H1 (cell line): ENCODE data around the gene ACE. TPM values are rescaled to one million over a fixed set of nuclear protein-coding genes. Genes with fewer than 3 reads are reported as not detected.

Experiments used
- BRCA1 ChIP-seq: IDR thresholded peaks from 2 replicates; pipeline ENCODE4 v1.6.1; 2012; ENCODE audit warnings: low read depth, low read length, improper control_type of control experiment
- CHD7 ChIP-seq: fragments of 300-600 bp; sonication (generic); IDR thresholded peaks from 2 replicates; pipeline ENCODE4 v1.7.1; 2012; ENCODE audit warnings: low read length, moderate library complexity, mild to moderate bottlenecking, inconsistent platforms; ENCODE audit not compliant: insufficient replicate concordance
- EGR1 ChIP-seq: IDR thresholded peaks from 2 replicates; pipeline ENCODE4 v1.6.1; 2011; ENCODE audit warnings: low read depth, low read length, borderline replicate concordance
- EZH2 ChIP-seq: fragments of 200-600 bp; sonication (generic); IDR thresholded peaks from 2 replicates; pipeline ENCODE4 v1.7.1; 2012; ENCODE audit warnings: low read depth, mild to moderate bottlenecking, moderate library complexity, low read length, inconsistent platforms; ENCODE audit not compliant: severe bottlenecking
- HDAC6 ChIP-seq: IDR thresholded peaks from one replicate; pipeline ENCODE4 v1.7.1; 2012; ENCODE audit warnings: low read depth, mild to moderate bottlenecking, inconsistent platforms, low read length, moderate library complexity
- MAFK ChIP-seq: IDR thresholded peaks from 2 replicates; pipeline ENCODE4 v1.6.1; 2012; ENCODE audit warnings: low read depth, mild to moderate bottlenecking, improper control_type of control experiment, low read length
- POU5F1 ChIP-seq: IDR thresholded peaks from 2 replicates; pipeline ENCODE4 v1.6.1; 2011; ENCODE audit warnings: low read depth, mild to moderate bottlenecking, low read length, moderate library complexity
- SP2 ChIP-seq: IDR thresholded peaks from 2 replicates; pipeline ENCODE4 v1.6.1; 2012; ENCODE audit warnings: mild to moderate bottlenecking, low read length, inconsistent platforms
- SP4 ChIP-seq: IDR thresholded peaks from 2 replicates; pipeline ENCODE4 v1.6.1; 2012; ENCODE audit warnings: low read length, inconsistent platforms
- SUZ12 ChIP-seq: fragments of 200-600 bp; sonication (generic); IDR thresholded peaks from 2 replicates; pipeline ENCODE4 v1.6.1; 2012; ENCODE audit warnings: mild to moderate bottlenecking, inconsistent platforms, low read length, moderate library complexity, mixed read lengths
- TBP ChIP-seq: IDR thresholded peaks from 2 replicates; pipeline ENCODE4 v1.6.1; 2011; ENCODE audit warnings: low read depth, low read length, improper control_type of control experiment
- USF2 ChIP-seq: IDR thresholded peaks from 2 replicates; pipeline ENCODE4 v1.6.1; 2011; ENCODE audit warnings: low read length, improper control_type of control experiment
- polyA plus RNA-seq, 7 experiments: library from polyadenylated mRNA; depleted of rRNA in 3 of 7; stranded (reverse) in 5 of 7; unstranded in 2 of 7; fragments of >200 nt in 5 of 7; fragments of 200-250 nt in 2 of 7; gene quantifications; 1 replicate in 5 of 7; 2 replicates in 1 of 7; 4 replicates in 1 of 7; pipeline versions ENCODE4 v1.2.1 to v1.2.3, GENCODE V29; 2011 to 2013; ENCODE audit warnings: missing spikeins in 2 of 7, mixed read lengths in 2 of 7
- total RNA-seq: library from RNA; stranded (reverse); fragmentation: NEBNext Ultra II Directional; extraction: Animal tissue kit (Norgen Biotek cat#: 25700); gene quantifications from 2 replicates; pipeline ENCODE4 v1.2.1, GENCODE V29; 2021

ACE gene
- total and polyA plus RNA-seq, 2 of the 8 experiments (the other 6 are each of a cell fraction or from before 2014, with no cell fraction given) = 2.5 to 5.5 TPM

GRCh38 chr17:63454915-63455314 lies 21.9 kb upstream of the ACE start (continued):
- no peak for TF ChIP-seq CHD7
- TF ChIP-seq SUZ12 = no peak
- TF ChIP-seq EZH2 = no peak
- TF ChIP-seq USF2 = no peak
- TF ChIP-seq SP4 = no peak
- no peak for TF ChIP-seq TBP
- no peak for TF ChIP-seq BRCA1
- no peak for TF ChIP-seq MAFK
- TF ChIP-seq POU5F1 = no peak
- no peak for TF ChIP-seq EGR1
- no peak for TF ChIP-seq HDAC6
- TF ChIP-seq SP2 = no peak
